ENCODE data around the gene UGT1A9.
A peak's percentile ranks its signal among the peaks of the same experiment; 100 is the strongest.
"Not testable (repeated sequence)": the region's sequence is repeated elsewhere in the genome, so short reads cannot be mapped to it uniquely, and the experiment has no call there.

UGT1A9 gene

GRCh38 chr2:233681521-233682099 is 9.9 kb downstream of the UGT1A9 start, which contains the start of gene UGT1A7:
UGT1A7 (plus strand) TSS chr2:233681901; CDS start chr2:233681938, 37 bp downstream.
- DNase-seq: no peak

- DNase-seq: no peak
Observed at GRCh38 chr2:233684640-233685039, 12.9 kb downstream of the UGT1A9 start.

- no peak for DNase-seq
Observed at GRCh38 chr2:233686928-233687327, 15.2 kb downstream of the UGT1A9 start.

GRCh38 chr2:233688341-233688740 is 16.6 kb downstream of the UGT1A9 start:
- DNase-seq: no peak

GRCh38 chr2:233689031-233689430 is 17.3 kb downstream of the UGT1A9 start:
- no peak for DNase-seq

- no peak for DNase-seq
Observed at GRCh38 chr2:233689501-233689900, 17.8 kb downstream of the UGT1A9 start.

GRCh38 chr2:233690444-233690843 is 18.7 kb downstream of the UGT1A9 start:
- no peak for DNase-seq

GRCh38 chr2:233691443-233692433 is 20.0 kb downstream of the UGT1A9 start:
- no peak for DNase-seq

GRCh38 chr2:233692648-233693047 is 20.9 kb downstream of the UGT1A9 start, which contains the start of gene UGT1A6:
UGT1A6 (plus strand) TSS chr2:233692890; CDS start chr2:233693005, 115 bp downstream.
- DNase-seq: no peak

GRCh38 chr2:233693963-233694362 is 22.3 kb downstream of the UGT1A9 start:
- DNase-seq: no peak

GRCh38 chr2:233698740-233699139 is 27.0 kb downstream of the UGT1A9 start:
- no peak for DNase-seq

- DNase-seq: no peak
Observed at GRCh38 chr2:233699424-233700027, 27.8 kb downstream of the UGT1A9 start.

- no peak for DNase-seq
Observed at GRCh38 chr2:233700028-233700635, 28.4 kb downstream of the UGT1A9 start.

GRCh38 chr2:233700842-233701241 is 29.1 kb downstream of the UGT1A9 start:
- DNase-seq: not testable (repeated sequence)

GRCh38 chr2:233702238-233702637 is 30.5 kb downstream of the UGT1A9 start:
- no peak for DNase-seq

GRCh38 chr2:233705911-233706506 is 34.3 kb downstream of the UGT1A9 start:
- no peak for DNase-seq

GRCh38 chr2:233706720-233707119 is 35.0 kb downstream of the UGT1A9 start:
- DNase-seq: no peak

- DNase-seq: no peak
Observed at GRCh38 chr2:233707940-233708644, 36.4 kb downstream of the UGT1A9 start.

- no peak for DNase-seq
Observed at GRCh38 chr2:233708942-233709341, 37.2 kb downstream of the UGT1A9 start.

- DNase-seq: peak; percentile 63
Observed at GRCh38 chr2:233711312-233712008, 39.8 kb downstream of the UGT1A9 start.

GRCh38 chr2:233712611-233713261 is 41.0 kb downstream of the UGT1A9 start, which contains the start of gene UGT1A5:
UGT1A5 (plus strand) TSS chr2:233712907; CDS start chr2:233712992, 85 bp downstream.
- no peak for DNase-seq

Measured in right hindlimb (tissue), 1 donor.